ENCODE data around the gene MRLN. TPM values are rescaled to one million over a fixed set of nuclear protein-coding genes. Genes with fewer than 3 reads are reported as not detected.
"Not testable (repeated sequence)": the region's sequence is repeated elsewhere in the genome, so short reads cannot be mapped to it uniquely, and the experiment has no call there.

The MRLN gene
- total RNA-seq, 1 donor from 2014 or later: not detected

GRCh38 chr10:59791601-59792000, 38.3 kb upstream of the MRLN start:
- TF ChIP-seq, protein P1, sequence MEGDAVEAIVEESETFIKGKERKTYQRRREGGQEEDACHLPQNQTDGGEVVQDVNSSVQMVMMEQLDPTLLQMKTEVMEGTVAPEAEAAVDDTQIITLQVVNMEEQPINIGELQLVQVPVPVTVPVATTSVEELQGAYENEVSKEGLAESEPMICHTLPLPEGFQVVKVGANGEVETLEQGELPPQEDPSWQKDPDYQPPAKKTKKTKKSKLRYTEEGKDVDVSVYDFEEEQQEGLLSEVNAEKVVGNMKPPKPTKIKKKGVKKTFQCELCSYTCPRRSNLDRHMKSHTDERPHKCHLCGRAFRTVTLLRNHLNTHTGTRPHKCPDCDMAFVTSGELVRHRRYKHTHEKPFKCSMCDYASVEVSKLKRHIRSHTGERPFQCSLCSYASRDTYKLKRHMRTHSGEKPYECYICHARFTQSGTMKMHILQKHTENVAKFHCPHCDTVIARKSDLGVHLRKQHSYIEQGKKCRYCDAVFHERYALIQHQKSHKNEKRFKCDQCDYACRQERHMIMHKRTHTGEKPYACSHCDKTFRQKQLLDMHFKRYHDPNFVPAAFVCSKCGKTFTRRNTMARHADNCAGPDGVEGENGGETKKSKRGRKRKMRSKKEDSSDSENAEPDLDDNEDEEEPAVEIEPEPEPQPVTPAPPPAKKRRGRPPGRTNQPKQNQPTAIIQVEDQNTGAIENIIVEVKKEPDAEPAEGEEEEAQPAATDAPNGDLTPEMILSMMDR (IDR thresholded peaks at IDR 0.05; ENCODE audit: unreplicated experiment): no peak
- H3K36me3 Mint-ChIP-seq (ENCODE audit: low read depth, unreplicated experiment): peaks cover 6% of the 10 kb centered on the region
- H3K27ac Mint-ChIP-seq (ENCODE audit: unreplicated experiment): no peak overlapping the region
- H3K4me3 Mint-ChIP-seq (ENCODE audit: unreplicated experiment): no peak overlapping the region
- H3K4me1 Mint-ChIP-seq (ENCODE audit: unreplicated experiment): no peaks in the 10 kb centered on the region
- H3K27me3 Mint-ChIP-seq (ENCODE audit: unreplicated experiment): no peaks in the 10 kb centered on the region
- no peak for DNase-seq (ENCODE audit: low spot score)
- H3K9me3 Mint-ChIP-seq (ENCODE audit: unreplicated experiment): no peaks in the 10 kb centered on the region

- H3K9me3 Mint-ChIP-seq (ENCODE audit: unreplicated experiment); H3K4me3 Mint-ChIP-seq (ENCODE audit: unreplicated experiment); H3K36me3 Mint-ChIP-seq (ENCODE audit: low read depth, unreplicated experiment); H3K27me3 Mint-ChIP-seq (ENCODE audit: unreplicated experiment); H3K4me1 Mint-ChIP-seq (ENCODE audit: unreplicated experiment); DNase-seq (ENCODE audit: low spot score); H3K27ac Mint-ChIP-seq (ENCODE audit: unreplicated experiment): not testable (repeated sequence)
Observed at GRCh38 chr10:59790080-59790479, 36.8 kb upstream of the MRLN start.

GRCh38 chr10:59788914-59789313, 35.7 kb upstream of the MRLN start:
- H3K4me3 Mint-ChIP-seq (ENCODE audit: unreplicated experiment); H3K27ac Mint-ChIP-seq (ENCODE audit: unreplicated experiment): not testable (repeated sequence)

GRCh38 chr10:59787032-59787431, 33.8 kb upstream of the MRLN start:
- not testable (repeated sequence) for DNase-seq (ENCODE audit: low spot score); H3K27ac Mint-ChIP-seq (ENCODE audit: unreplicated experiment); H3K36me3 Mint-ChIP-seq (ENCODE audit: low read depth, unreplicated experiment); H3K9me3 Mint-ChIP-seq (ENCODE audit: unreplicated experiment); H3K4me3 Mint-ChIP-seq (ENCODE audit: unreplicated experiment); H3K4me1 Mint-ChIP-seq (ENCODE audit: unreplicated experiment); H3K27me3 Mint-ChIP-seq (ENCODE audit: unreplicated experiment)

More at GRCh38 chr10:59788914-59789313, 35.7 kb upstream of the MRLN start:
- not testable (repeated sequence) for H3K27me3 Mint-ChIP-seq (ENCODE audit: unreplicated experiment); H3K4me1 Mint-ChIP-seq (ENCODE audit: unreplicated experiment); H3K36me3 Mint-ChIP-seq (ENCODE audit: low read depth, unreplicated experiment); H3K9me3 Mint-ChIP-seq (ENCODE audit: unreplicated experiment); DNase-seq (ENCODE audit: low spot score)

DNA sequence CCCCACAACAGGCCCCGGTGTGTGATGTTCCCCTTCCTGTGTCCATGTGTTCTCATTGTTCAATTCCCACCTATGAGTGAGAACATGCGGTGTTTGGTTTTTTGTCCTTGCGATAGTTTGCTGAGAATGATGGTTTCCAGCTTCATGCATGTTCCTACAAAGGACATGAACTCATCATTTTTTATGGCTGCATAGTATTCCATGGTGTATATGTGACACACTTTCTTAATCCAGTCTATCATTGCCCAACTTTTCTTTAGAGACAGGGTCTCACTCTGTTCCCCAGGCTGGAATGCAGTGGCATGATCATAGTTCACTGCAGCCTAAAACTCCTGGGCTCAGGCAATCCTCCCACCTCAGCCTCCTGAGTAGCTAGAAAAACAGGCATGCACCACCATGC, 32.2 kb upstream of the MRLN start:
- H3K36me3 Mint-ChIP-seq (ENCODE audit: low read depth, unreplicated experiment); H3K27ac Mint-ChIP-seq (ENCODE audit: unreplicated experiment); H3K27me3 Mint-ChIP-seq (ENCODE audit: unreplicated experiment); H3K9me3 Mint-ChIP-seq (ENCODE audit: unreplicated experiment); H3K4me1 Mint-ChIP-seq (ENCODE audit: unreplicated experiment); DNase-seq (ENCODE audit: low spot score); H3K4me3 Mint-ChIP-seq (ENCODE audit: unreplicated experiment): not testable (repeated sequence)

GRCh38 chr10:59781511-59781910, 28.3 kb upstream of the MRLN start:
- Mint-ChIP-seq H3K9me3 (ENCODE audit: unreplicated experiment) (peaks cover 6% of the 10 kb centered on the region), H3K27ac (ENCODE audit: unreplicated experiment) (no peak overlapping the region), H3K4me1 (ENCODE audit: unreplicated experiment) (no peaks in the 10 kb centered on the region), H3K36me3 (ENCODE audit: low read depth, unreplicated experiment) (peaks cover 6% of the 10 kb centered on the region), H3K27me3 (ENCODE audit: unreplicated experiment) (peaks cover under 1% of the 10 kb centered on the region), H3K4me3 (ENCODE audit: unreplicated experiment) (no peak overlapping the region)
- no peak for DNase-seq (ENCODE audit: low spot score)
- TF ChIP-seq, protein P1 (IDR thresholded peaks at IDR 0.05; ENCODE audit: unreplicated experiment): no peak

- no peak for DNase-seq (ENCODE audit: low spot score)
- Mint-ChIP-seq H3K4me1 (ENCODE audit: unreplicated experiment) (no peaks in the 10 kb centered on the region), H3K4me3 (ENCODE audit: unreplicated experiment) (no peak overlapping the region), H3K36me3 (ENCODE audit: low read depth, unreplicated experiment) (peaks cover 14% of the 10 kb centered on the region), H3K27me3 (ENCODE audit: unreplicated experiment) (peaks cover 3% of the 10 kb centered on the region), H3K9me3 (ENCODE audit: unreplicated experiment) (peaks cover 8% of the 10 kb centered on the region), H3K27ac (ENCODE audit: unreplicated experiment) (no peak overlapping the region)
- TF ChIP-seq, protein P1 (IDR thresholded peaks at IDR 0.05; ENCODE audit: unreplicated experiment): no peak
Observed at GRCh38 chr10:59779756-59780533, 26.7 kb upstream of the MRLN start.
